ENCODE data around the gene MAST1.

- TF ChIP-seq GATA3 (IDR thresholded peaks at IDR 0.05; ENCODE audit: low read depth, low read length) (no peak), GATA2 (IDR thresholded peaks at IDR 0.05; ENCODE audit: low read depth, low read length) (no peak)
Measured at GRCh38 chr19:12899891-12900518, 61.7 kb downstream of the MAST1 start.
